GM18520 (cell line): ENCODE data around the gene LTBP3.
"Not testable (repeated sequence)": the region's sequence is repeated elsewhere in the genome, so short reads cannot be mapped to it uniquely, and the experiment has no call there.

Experiments used
- ATAC-seq: cut with Tn5 transposase; IDR thresholded peaks from one replicate; pipeline ENCODE4 v1.9.1; 2021; ENCODE audit not compliant: unreplicated experiment

LTBP3 gene

GRCh38 chr11:65572356-65573051 lies 14.3 kb upstream of the LTBP3 start, which contains the start of gene FAM89B:
Gene FAM89B, plus strand, starts transcription at chr11:65572538. Its CDS starts 132 bp downstream, at chr11:65572670.
- ATAC-seq = no peak

DNA sequence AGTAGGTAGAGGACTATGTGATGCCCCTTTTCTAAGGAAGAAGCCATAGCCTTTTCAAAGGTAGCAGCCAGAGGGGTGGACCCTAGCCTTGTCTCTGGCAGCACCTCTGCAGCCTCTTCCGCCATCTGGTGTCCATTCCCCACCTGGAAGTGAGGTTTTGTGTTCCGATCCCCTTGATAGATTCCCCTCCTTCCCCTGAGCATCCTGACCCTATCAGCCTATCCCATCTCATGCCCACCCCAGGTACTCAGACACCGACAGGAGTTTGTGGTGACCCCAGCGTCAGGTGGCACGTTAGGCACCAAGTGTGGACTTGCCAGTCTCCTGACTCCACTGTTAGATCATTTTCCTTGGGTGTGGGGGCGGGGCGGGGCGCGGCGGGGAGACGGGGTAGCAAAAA lies 13.8 kb upstream of the LTBP3 start:
- ATAC-seq = no peak

DNA sequence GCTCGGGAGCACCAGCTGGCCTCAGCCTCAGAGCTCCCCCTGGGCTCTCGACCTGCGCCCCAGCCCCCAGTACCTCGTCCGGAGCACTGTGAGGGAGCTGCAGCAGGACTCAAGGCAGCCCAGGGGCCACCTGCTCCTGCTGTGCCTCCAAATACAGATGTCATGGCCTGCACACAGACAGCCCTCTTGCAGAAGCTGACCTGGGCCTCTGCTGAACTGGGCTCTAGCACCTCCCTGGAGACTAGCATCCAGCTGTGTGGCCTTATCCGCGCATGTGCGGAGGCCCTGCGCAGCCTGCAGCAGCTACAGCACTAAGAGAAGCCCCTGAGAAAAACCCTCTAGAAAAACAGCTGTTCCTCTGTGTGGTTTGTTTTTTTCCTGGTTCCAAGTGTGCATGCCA lies 13.3 kb upstream of the LTBP3 start:
- ATAC-seq = no peak

DNA sequence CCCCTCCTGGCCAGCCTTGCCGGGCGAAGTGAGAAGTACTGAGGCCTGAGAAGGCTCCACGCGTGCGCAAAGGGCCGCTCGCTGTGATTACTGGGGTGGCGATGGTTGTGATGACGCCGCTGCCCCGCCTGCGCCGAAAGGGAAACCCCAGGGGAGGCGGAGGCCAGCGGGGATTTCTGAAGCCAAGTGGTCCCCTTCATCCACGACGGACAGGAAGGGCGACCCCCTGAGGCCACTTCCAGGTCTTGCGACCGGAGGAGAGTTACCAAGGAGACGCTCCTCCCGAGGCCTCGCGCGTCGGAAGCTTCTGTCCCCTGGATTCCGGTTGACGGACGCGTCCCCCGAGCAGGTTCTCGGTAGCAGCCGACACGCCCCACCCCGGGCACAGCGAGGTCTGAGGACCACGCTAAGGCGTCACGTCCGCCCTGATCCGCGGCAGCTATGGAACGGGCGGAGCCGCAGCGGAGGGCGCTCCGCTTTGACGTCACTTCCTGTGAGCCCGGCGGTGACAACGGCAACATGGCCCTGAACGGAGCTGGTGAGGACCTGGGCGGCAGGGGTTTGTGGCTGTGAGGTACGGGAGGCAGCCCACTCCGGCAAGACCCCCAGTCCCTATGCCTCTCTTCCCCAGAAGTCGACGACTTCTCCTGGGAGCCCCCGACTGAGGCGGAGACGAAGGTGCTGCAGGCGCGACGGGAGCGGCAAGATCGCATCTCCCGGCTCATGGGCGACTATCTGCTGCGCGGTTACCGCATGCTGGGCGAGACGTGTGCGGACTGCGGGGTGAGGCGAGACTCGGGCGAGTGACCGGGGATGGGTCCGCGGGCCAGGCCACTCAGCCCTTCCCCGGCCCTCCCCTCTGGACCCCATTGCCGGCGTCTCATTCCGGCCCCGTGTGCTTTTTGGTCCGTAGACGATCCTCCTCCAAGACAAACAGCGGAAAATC lies 12.1 kb upstream of the LTBP3 start, which contains the start of gene ZNRD2:
ZNRD2 (plus strand) TSS at position 505 of the 946 bp plus-strand sequence; CDS start at position 520, 15 bp downstream.
- peak; percentile 57 for ATAC-seq

DNA sequence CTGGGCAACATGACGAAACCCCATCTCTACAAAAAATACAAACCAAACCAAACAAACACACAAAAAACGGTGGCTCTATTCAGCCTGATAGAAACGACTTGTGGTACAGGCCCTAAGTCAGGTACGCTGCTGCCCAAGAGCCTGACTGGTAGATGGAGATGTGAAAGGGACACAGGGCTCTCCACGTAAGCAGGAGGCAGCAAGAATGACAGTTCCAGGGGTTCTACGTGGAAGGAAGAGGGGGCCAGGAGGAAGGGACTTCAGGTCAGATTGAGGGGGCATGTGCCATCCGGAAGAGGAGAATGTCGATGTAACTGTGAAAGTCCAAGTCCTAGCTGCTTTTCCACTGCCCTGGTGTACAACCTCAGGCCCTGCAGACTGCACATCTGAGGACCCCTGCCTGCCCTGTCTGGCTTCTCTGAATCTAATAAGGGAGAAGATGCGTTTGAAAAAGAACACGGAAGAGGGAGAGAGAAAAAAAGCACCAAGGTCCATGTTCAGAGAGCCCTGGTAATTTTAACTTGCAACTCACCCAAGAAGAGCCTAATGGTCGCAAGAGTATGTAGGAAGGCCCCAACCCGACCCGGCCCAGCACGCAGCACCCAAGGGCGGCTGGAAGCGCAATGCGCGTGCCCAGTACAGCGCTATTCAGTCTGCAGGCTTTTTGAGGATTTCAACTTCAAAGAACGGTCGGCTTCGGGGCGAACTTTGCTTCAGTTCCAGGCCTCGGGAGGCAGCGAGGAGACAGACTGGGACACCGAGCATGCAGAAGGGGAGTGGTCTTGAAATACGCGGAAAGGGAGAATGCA lies 11.2 kb upstream of the LTBP3 start:
- ATAC-seq = no peak

GRCh38 chr11:65565624-65566453 lies 7.7 kb upstream of the LTBP3 start:
- no peak for ATAC-seq

DNA sequence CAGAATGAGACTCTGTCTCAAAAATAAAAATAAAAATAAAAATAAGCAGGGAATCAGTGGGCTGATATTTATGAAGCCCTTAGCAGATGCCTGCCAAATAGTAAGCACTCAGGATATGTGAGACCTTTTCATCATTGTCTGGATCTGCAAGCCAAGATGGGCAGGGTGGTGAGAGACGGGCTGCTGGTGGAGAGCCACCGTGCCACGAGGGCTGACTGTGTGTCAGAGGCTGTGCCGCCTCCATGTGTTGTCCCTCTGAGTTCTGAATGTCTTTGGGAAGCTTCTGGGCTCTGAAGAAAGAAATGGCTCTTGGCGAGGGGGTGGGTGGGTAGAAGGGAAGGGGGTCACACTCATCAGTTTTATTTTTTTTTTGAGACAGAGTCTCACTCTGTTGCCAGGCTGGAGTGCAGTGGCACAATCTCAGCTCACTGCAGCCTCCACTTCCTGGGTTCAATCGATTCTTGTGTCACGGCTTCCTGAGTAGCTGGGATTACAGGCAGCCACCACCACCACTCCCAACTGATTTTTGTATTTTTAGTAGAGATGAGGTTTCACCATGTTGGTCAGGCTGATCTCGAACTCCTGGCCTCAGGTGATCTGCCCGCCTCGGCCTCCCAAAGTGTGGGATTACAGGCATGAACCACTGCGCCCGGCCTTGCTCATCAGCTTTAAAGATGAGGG lies 6.9 kb upstream of the LTBP3 start:
- ATAC-seq = not testable (repeated sequence)

- no peak for ATAC-seq
Measured at GRCh38 chr11:65563601-65564000, 5.4 kb upstream of the LTBP3 start.

DNA sequence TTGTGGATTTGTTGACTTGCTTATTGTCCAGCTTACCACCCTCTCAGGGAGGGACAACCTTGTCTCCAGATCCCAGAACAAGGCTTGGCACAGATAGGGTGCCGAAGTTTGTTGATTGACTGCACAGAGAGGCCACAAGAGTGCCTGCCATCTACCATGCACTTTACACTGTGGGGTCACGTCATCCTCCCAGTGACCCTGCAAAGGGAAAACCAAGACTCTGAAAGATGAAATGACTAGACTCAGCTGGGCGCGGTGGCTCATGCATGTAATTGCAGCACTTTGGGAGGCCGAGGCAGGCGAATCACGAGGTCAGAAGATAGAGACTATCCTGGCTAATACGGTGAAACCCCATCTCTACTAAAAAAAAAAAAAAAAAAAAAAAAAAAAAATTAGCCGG lies 4.6 kb upstream of the LTBP3 start:
- ATAC-seq = no peak

DNA sequence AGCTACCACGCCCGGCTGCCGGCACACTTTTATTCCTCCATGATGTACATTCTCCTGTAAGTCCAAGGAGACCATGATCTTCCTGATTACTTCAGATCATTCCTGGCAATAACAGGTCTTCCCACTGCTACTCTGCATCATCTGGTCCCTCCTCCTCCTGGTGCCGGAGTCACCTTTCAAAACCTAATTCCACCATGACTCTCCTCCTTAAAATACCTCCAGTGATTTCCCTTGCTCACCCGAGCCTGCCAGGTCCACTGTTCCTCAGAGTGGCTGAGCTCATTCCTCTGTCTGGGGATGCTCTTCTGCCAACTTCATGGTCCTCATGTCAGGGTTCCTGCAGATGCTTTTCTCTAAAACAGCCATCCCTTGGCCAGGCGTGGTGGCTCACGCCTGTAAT lies 3.9 kb upstream of the LTBP3 start:
- no peak for ATAC-seq

DNA sequence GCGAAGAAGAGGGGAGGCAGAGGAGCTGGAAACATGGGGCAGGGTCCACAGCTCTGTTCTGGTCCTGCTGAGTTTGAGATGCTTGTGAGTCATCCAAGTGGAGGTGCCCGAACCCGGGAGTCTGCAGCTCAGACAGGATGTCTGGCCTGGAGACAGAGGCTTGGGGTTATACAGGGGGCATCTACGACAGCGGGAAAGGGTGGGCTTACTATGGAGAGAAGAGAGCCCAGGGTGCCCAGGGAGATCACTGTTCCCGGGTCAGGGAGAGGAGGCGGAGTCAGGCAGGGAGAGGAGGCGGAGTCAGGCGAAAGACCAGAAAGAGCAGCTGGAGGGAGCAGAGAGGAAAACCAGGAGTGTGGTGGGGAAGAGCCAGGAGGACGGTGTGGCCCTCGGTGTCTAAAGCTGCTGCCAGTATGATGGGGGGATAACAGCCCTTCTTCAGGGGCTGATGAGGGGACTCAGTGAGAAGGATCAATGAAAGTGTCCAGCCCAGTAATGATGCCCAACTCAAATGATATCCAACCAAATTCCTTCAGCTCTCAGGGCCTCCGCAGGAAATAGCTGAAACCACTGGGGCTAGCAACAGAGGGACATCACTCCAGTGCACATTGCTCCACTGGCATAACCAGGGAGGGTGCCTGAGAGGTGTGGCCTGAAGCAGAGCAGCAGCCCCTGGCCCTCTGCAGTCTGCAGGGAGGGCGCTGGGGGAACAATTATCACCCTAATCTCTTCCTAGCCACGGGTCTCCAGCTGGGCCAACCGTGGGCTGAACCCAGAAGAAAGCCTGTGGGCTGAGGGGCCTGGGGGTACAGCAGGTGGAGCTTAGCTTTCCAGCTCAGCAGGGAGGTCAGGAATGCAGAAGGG lies 2.6 kb upstream of the LTBP3 start:
- ATAC-seq = no peak

DNA sequence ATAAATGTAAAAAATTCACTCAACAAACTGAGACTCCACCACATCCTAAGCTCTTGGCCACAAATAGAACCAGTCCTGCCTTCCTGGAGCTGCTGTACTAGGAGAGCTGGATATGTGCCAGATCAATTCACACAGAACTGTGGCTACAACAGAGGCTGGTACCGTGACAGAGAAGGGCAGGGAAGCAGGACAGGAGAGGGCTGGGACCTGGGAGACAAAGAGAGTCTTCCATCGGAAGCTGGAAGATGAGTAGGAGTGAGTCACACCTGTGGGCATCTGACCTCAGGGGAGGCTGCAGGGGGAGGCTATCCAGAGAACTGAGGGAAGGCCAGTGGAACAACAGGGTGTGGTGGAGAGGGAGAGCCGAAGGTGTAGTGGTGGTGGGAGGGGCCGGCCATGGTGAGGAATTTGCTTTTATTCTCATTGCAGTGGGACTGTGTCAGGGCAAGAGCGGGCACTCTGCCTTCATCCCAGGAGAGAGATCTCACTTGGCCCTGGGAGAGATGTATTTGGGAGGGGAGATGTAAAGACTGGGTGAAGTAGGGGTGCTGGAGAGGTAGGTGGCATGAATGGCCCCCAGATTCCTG lies 1.9 kb upstream of the LTBP3 start:
- ATAC-seq = no peak

GRCh38 chr11:65559535-65559934 lies 1.4 kb upstream of the LTBP3 start:
- ATAC-seq = no peak

DNA sequence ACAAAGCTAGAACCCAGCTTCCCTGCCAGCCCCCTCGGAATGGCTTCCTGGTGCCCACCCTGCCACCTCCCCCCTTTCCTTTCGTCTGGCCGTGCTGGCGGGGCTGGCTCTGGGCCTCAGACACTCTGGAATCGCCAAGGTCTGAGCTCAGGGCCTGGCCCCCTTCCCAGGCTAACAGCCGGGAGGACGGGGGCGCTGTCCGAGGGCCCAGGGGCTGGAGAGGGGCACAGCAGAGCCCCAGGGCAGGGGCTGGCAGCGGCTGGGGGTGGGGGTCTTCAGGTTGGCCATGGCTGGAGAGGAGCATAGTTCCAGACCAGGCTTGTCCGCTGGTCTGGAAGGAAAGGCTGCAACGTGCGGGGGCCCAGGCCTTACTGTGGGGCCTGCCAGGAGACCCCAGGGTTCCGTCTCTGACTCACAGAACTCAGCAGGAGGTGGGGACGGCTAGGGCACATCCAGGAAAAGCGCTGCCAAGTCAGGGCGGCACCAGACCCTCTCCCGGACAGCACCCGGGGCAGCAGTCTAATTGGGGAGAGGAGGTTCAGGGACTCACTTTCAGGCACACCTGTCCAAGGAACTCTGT lies 861 bp upstream of the LTBP3 start:
- no peak for ATAC-seq

DNA sequence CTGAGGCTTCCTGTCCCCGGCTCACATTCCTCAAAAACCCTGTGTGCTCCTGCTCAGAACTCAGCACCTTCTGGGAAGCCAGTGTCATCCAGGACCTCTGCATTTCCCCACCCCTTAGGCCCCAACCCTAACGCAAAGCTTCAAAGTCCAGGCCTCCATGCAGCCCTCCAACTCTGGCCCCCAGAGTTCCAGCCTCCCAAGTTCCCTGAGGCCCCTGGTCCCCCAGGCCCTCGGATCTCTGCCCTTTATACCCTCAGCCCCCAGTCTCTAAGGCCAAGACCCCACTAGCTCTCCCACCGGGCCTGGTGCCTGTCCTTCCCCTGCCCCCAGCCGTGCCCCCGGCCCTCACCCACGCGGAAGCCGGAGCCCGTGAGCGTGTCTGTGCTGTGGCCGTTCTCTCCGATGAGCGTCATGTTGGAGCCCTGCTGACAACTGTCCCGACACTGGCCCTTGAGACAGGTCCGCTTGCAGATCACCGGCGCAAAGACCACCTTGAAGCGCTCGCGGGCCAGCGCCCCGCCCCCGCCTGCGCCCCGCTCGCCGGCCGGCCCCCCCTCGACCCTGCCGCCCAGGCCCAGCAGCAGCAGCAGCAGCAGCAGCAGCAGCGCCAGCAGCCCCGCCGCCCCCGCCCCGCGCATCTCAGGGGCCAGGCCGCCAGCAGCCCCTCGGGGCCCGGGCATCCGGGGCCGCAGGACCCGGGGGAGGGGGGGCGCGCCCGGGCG lies 718 bp downstream of the LTBP3 start:
- ATAC-seq = no peak

DNA sequence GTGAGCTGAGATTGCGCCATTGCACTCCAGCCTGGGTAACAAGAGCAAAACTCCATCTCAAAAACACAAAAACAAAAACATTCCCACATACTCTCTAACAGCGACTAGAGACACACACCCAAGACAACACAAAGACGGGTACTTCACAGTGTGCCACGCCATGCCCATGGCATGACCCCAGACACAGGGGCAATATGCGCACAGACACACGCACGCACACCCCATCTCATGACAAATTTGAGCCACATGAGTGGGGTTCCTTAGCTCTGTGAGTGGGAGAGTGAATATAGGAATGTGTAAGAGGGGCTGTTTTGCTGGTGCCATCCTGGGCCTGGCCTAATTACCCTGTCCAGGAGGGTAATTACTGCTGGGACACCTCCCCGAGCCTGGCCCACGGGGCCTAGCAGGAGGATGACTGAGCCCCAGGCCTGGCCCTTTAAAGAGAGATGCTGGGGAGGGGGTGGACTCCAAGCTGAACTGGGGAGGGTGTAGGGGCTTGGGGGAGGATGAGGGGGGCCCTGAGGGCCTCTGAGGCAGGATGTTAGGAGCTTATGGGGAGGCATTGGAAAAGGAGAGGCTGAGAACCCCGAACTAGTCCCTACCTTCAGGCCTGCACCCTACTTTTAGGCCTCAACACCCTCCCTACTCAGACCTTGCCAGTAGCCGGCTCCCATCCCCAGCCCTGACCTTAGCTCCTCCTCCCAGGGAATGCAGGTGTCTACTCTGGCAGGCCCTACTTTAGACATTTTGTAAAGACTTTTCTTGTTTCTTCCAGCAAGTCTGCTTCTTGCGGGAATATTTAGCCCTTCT lies 1.5 kb downstream of the LTBP3 start:
- ATAC-seq = no peak
